Mesothelial cell of epicardium (in vitro differentiated cells): ENCODE results near the gene ESRRA. TPM values are rescaled to one million over a fixed set of nuclear protein-coding genes. Genes with fewer than 3 reads are reported as not detected.

ENCODE experiments used
- DNase-seq, 2 experiments: peaks; one replicate each; pipeline ENCODE4 v3.0.0; 2021; ENCODE audit warnings: low spot score in 2 of 2; ENCODE audit not compliant: unreplicated experiment in 2 of 2
- H3K27ac Mint-ChIP-seq: 2 replicates; pipeline ENCODE4 v1.8.0; 2021; ENCODE audit warnings: mixed read lengths
- H3K27me3 Mint-ChIP-seq: 2 replicates; pipeline ENCODE4 v1.8.0; 2021; ENCODE audit warnings: low read depth, mixed read lengths
- H3K36me3 Mint-ChIP-seq: 2 replicates; pipeline ENCODE4 v1.8.0; 2021; ENCODE audit warnings: mixed read lengths
- H3K4me1 Mint-ChIP-seq: 2 replicates; pipeline ENCODE4 v1.8.0; 2021; ENCODE audit warnings: mixed read lengths
- H3K4me3 Mint-ChIP-seq: 2 replicates; pipeline ENCODE4 v1.8.0; 2021; ENCODE audit warnings: mild to moderate bottlenecking, moderate library complexity, mixed read lengths
- H3K9me3 Mint-ChIP-seq: 2 replicates; pipeline ENCODE4 v1.8.0; 2021; ENCODE audit warnings: mixed read lengths
- total RNA-seq: library from RNA; stranded (reverse); gene quantifications from 3 replicates; pipeline ENCODE4 v1.2.1, GENCODE V29; 2021
- TF ChIP-seq, protein P1 (sequence below): fragments of 200-600 bp; sonication (generic); IDR thresholded peaks from one replicate; pipeline ENCODE4 v1.5.0; 2021; ENCODE audit warnings: antibody characterized with exemption; ENCODE audit not compliant: unreplicated experiment

Gene ESRRA
- total RNA-seq, 1 donor from 2014 or later = 26.6 TPM

DNA sequence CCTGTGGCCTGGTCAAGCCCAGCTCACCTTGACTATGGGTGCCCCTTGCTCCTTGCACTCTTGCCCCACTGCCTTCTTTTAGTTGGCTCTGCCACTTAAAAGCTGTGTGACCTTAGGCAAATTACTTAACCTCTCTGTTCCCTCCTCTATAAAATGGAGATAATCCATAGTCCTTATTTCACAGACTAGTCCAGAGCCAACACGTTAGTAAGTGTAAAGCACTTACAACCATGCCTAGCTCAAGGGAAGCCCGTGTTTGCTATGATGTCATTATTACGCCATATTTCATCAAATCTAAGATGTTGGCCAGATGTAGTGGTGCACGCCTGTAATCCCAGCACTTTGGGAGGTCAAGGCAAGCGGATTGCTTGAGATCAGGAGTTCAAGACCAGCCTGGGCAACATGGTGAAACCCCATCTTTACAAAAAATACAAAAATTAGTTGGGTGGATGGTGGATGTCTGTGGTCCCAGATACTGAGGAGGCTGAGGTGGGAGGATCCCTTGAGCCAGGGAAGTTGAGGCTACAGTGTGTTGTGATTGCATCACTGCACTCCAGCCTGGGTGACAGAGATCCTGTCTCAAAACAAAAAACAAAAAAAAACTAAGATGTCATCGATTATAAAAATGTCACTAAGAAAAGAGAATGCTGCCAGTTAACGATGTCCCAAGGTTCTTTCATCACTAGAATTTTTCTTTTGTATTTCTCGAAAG, 32.4 kb downstream of the ESRRA start:
- Mint-ChIP-seq H3K27me3 (peaks cover 3% of the 10 kb centered on the region), H3K27ac (peak overlapping the region; percentile 68), H3K4me3 (no peak overlapping the region), H3K9me3 (no peaks in the 10 kb centered on the region), H3K4me1 (peaks cover 18% of the 10 kb centered on the region), H3K36me3 (no peaks in the 10 kb centered on the region)
- TF ChIP-seq, protein P1, sequence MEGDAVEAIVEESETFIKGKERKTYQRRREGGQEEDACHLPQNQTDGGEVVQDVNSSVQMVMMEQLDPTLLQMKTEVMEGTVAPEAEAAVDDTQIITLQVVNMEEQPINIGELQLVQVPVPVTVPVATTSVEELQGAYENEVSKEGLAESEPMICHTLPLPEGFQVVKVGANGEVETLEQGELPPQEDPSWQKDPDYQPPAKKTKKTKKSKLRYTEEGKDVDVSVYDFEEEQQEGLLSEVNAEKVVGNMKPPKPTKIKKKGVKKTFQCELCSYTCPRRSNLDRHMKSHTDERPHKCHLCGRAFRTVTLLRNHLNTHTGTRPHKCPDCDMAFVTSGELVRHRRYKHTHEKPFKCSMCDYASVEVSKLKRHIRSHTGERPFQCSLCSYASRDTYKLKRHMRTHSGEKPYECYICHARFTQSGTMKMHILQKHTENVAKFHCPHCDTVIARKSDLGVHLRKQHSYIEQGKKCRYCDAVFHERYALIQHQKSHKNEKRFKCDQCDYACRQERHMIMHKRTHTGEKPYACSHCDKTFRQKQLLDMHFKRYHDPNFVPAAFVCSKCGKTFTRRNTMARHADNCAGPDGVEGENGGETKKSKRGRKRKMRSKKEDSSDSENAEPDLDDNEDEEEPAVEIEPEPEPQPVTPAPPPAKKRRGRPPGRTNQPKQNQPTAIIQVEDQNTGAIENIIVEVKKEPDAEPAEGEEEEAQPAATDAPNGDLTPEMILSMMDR = no peak
- DNase-seq = no peak

- H3K9me3 Mint-ChIP-seq = no peaks in the 10 kb centered on the region
- H3K27ac Mint-ChIP-seq = no peak overlapping the region
- H3K4me3 Mint-ChIP-seq = no peak overlapping the region
- no peaks in the 10 kb centered on the region for H3K36me3 Mint-ChIP-seq
- peaks cover 18% of the 10 kb centered on the region for H3K4me1 Mint-ChIP-seq
- peaks cover 3% of the 10 kb centered on the region for H3K27me3 Mint-ChIP-seq
- TF ChIP-seq, protein P1 = no peak
- no peak for DNase-seq
These were observed 33.4 kb downstream of the ESRRA start for GRCh38 chr11:64338716-64339115.

GRCh38 chr11:64339286-64339685, 34.0 kb downstream of the ESRRA start:
- Mint-ChIP-seq H3K36me3 (no peaks in the 10 kb centered on the region), H3K27ac (no peak overlapping the region), H3K4me3 (no peak overlapping the region), H3K4me1 (peaks cover 18% of the 10 kb centered on the region), H3K27me3 (peaks cover 3% of the 10 kb centered on the region), H3K9me3 (no peaks in the 10 kb centered on the region)
- TF ChIP-seq, protein P1 = no peak
- DNase-seq = no peak

- Mint-ChIP-seq H3K27me3 (peaks cover 3% of the 10 kb centered on the region), H3K27ac (no peak within 1 kb of the TSS), H3K4me1 (peaks cover 17% of the 10 kb centered on the region), H3K4me3 (peak within 1 kb of the TSS; percentile 63), H3K36me3 (no peaks in the 10 kb centered on the region), H3K9me3 (no peaks in the 10 kb centered on the region)
- TF ChIP-seq, protein P1 = no peak
- no peak for DNase-seq
These were observed 34.6 kb downstream of the ESRRA start, which contains the start of gene CCDC88B for GRCh38 chr11:64339754-64340408. Gene CCDC88B (plus strand): TSS chr11:64340204. CDS start chr11:64340267, 63 bp downstream.

DNA sequence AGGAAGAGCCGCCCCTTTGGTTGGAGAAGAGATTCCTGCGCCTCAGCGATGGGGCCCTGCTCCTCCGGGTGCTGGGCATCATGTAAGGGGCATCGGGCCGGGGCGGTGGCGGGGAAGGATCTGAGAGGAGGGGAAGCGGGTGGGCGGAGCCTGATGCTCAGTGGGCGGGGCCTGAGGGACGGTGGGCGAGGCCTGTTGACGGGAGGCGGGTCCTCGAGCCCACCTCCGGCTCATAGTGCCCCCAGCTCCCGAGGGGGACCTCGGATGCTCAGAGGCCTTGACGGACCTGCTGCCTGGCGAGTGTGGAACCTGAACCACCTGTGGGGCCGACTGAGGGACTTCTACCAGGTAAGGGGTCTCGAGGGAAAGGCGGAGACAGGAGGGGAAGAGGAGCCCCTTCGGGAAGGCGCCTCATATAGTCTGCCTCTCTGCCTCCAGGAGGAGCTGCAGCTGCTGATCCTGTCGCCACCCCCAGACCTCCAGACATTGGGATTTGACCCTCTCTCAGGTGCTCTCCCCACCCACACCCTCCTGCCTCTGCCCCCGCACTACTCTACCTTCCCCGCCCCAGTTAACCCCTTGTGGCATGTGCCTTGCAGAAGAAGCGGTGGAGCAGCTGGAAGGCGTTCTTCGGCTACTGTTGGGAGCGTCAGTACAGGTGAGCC, 35.5 kb downstream of the ESRRA start:
- Mint-ChIP-seq H3K4me3 (peak overlapping the region; percentile 63), H3K27me3 (peaks cover 3% of the 10 kb centered on the region), H3K36me3 (no peaks in the 10 kb centered on the region), H3K27ac (no peak overlapping the region), H3K4me1 (peaks cover 13% of the 10 kb centered on the region), H3K9me3 (no peaks in the 10 kb centered on the region)
- peak in 1 of 2 experiments; percentile 74 for DNase-seq
- TF ChIP-seq, protein P1 = no peak
